ENCODE data around the gene NOSTRIN.

NOSTRIN gene

GRCh38 chr2:168831662-168832061 lies 29.2 kb downstream of the NOSTRIN start:
- H3K9me3 ChIP-seq (ENCODE audit: control insufficient read depth, low read length) = no peaks in the 10 kb centered on the region
- H3K4me2 ChIP-seq (ENCODE audit: low read length) = no peak overlapping the region
- peaks cover under 1% of the 10 kb centered on the region for H3K4me1 ChIP-seq
- TF ChIP-seq, protein P1, sequence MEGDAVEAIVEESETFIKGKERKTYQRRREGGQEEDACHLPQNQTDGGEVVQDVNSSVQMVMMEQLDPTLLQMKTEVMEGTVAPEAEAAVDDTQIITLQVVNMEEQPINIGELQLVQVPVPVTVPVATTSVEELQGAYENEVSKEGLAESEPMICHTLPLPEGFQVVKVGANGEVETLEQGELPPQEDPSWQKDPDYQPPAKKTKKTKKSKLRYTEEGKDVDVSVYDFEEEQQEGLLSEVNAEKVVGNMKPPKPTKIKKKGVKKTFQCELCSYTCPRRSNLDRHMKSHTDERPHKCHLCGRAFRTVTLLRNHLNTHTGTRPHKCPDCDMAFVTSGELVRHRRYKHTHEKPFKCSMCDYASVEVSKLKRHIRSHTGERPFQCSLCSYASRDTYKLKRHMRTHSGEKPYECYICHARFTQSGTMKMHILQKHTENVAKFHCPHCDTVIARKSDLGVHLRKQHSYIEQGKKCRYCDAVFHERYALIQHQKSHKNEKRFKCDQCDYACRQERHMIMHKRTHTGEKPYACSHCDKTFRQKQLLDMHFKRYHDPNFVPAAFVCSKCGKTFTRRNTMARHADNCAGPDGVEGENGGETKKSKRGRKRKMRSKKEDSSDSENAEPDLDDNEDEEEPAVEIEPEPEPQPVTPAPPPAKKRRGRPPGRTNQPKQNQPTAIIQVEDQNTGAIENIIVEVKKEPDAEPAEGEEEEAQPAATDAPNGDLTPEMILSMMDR (IDR thresholded peaks at IDR 0.05) = no peak
- no peak overlapping the region for H2AFZ ChIP-seq
- H3K79me2 ChIP-seq = no peaks in the 10 kb centered on the region
- no peaks in the 10 kb centered on the region for H3K36me3 ChIP-seq (ENCODE audit: control insufficient read depth, insufficient read depth, low read length)
- no peak overlapping the region for H3K9ac ChIP-seq
- H3K27me3 ChIP-seq (ENCODE audit: control insufficient read depth, insufficient read depth, low read length) = no peaks in the 10 kb centered on the region
- H3K27ac ChIP-seq = no peak overlapping the region
- no peak overlapping the region for H3K4me3 ChIP-seq (ENCODE audit: low read depth, low read length)

DNA sequence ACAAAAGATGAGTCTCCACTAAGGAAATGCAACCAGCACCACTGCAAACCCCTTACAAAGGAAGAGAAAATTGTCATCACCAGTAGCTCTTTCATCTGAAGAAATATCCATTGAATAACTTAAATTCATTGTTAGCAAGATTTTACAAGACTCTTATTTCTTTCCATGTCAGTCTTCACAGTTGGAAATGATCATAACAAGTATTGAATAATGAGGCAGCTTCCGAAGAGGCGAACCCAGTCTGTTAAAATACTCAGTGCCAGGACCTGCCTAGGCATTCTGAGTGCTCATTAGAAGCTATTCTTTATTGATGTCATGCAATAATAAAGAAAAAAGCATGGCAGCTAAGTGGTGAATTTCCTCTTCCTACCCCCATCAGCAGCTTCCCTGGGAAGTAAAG lies 33.5 kb downstream of the NOSTRIN start:
- Histone ChIP-seq H3K9me3 (ENCODE audit: control insufficient read depth, low read length) (no peaks in the 10 kb centered on the region), H2AFZ (no peak overlapping the region), H3K4me3 (ENCODE audit: low read depth, low read length) (no peak overlapping the region), H3K4me1 (no peaks in the 10 kb centered on the region), H3K9ac (no peak overlapping the region), H3K79me2 (no peaks in the 10 kb centered on the region), H3K27me3 (ENCODE audit: control insufficient read depth, insufficient read depth, low read length) (no peaks in the 10 kb centered on the region), H3K4me2 (ENCODE audit: low read length) (no peak overlapping the region), H3K27ac (no peak overlapping the region), H3K36me3 (ENCODE audit: control insufficient read depth, insufficient read depth, low read length) (no peaks in the 10 kb centered on the region)
- TF ChIP-seq, protein P1 (IDR thresholded peaks at IDR 0.05) = no peak

DNA sequence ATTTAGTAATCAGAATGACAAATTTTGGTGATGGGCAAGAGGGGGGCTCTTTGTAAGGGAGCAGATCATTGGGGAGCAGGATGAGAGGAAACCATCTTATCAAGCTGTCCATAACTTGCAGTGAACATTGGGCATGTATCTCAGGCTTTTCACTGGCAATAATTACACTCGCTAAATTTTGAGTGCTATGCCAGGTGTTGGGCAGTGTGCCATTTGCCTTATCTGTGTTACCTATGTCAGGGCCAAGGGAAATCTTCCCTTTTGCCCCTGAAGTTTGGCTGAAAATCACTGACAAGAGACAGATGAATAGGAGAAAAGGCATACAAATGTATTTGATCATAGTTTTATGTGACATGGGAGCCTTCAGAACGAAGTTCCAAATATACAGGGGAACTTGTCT lies 39.0 kb downstream of the NOSTRIN start:
- no peak overlapping the region for H3K9ac ChIP-seq
- no peaks in the 10 kb centered on the region for H3K27me3 ChIP-seq (ENCODE audit: control insufficient read depth, insufficient read depth, low read length)
- H3K9me3 ChIP-seq (ENCODE audit: control insufficient read depth, low read length) = no peaks in the 10 kb centered on the region
- no peak overlapping the region for H3K4me2 ChIP-seq (ENCODE audit: low read length)
- no peaks in the 10 kb centered on the region for H3K4me1 ChIP-seq
- H3K4me3 ChIP-seq (ENCODE audit: low read depth, low read length) = no peak overlapping the region
- H3K79me2 ChIP-seq = no peaks in the 10 kb centered on the region
- H3K27ac ChIP-seq = no peak overlapping the region
- H2AFZ ChIP-seq = peak overlapping the region; percentile 25
- TF ChIP-seq, protein P1 (IDR thresholded peaks at IDR 0.05) = no peak
- H3K36me3 ChIP-seq (ENCODE audit: control insufficient read depth, insufficient read depth, low read length) = no peaks in the 10 kb centered on the region

DNA sequence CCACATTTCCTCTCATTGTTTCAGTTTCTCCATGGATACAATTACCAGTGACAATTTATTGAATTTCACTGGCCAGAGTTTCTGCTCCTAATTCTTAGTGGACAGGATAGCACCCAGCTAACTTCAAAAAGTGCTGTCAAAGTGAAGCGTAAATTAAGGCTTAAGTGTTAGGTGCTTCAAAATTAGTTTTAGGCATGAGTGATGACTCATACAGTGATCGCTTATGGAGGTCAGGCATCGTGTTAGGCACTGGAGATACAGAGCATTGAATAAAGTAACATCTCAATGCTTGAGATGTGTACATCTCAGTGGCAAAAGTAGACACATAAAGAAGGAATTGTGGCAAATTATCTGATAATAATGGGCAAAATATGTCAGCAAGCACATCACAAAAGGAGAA lies 40.8 kb downstream of the NOSTRIN start:
- H3K4me3 ChIP-seq (ENCODE audit: low read depth, low read length) = no peak overlapping the region
- no peak overlapping the region for H3K9ac ChIP-seq
- no peaks in the 10 kb centered on the region for H3K27me3 ChIP-seq (ENCODE audit: control insufficient read depth, insufficient read depth, low read length)
- H3K4me2 ChIP-seq (ENCODE audit: low read length) = no peak overlapping the region
- no peaks in the 10 kb centered on the region for H3K36me3 ChIP-seq (ENCODE audit: control insufficient read depth, insufficient read depth, low read length)
- no peak overlapping the region for H3K27ac ChIP-seq
- no peak overlapping the region for H2AFZ ChIP-seq
- H3K79me2 ChIP-seq = no peaks in the 10 kb centered on the region
- H3K9me3 ChIP-seq (ENCODE audit: control insufficient read depth, low read length) = no peaks in the 10 kb centered on the region
- TF ChIP-seq, protein P1 (IDR thresholded peaks at IDR 0.05) = no peak
- H3K4me1 ChIP-seq = no peaks in the 10 kb centered on the region

- H3K4me1 ChIP-seq = peaks cover 11% of the 10 kb centered on the region
- no peak overlapping the region for H3K4me2 ChIP-seq (ENCODE audit: low read length)
- TF ChIP-seq, protein P1 (IDR thresholded peaks at IDR 0.05) = no peak
- H3K27ac ChIP-seq = no peak overlapping the region
- H3K9ac ChIP-seq = no peak overlapping the region
- H2AFZ ChIP-seq = no peak overlapping the region
- H3K4me3 ChIP-seq (ENCODE audit: low read depth, low read length) = no peak overlapping the region
- H3K27me3 ChIP-seq (ENCODE audit: control insufficient read depth, insufficient read depth, low read length) = no peaks in the 10 kb centered on the region
- H3K79me2 ChIP-seq = no peaks in the 10 kb centered on the region
- H3K9me3 ChIP-seq (ENCODE audit: control insufficient read depth, low read length) = no peaks in the 10 kb centered on the region
- H3K36me3 ChIP-seq (ENCODE audit: control insufficient read depth, insufficient read depth, low read length) = no peaks in the 10 kb centered on the region
Observed at GRCh38 chr2:168848225-168848624, 45.8 kb downstream of the NOSTRIN start.
